ENCODE results near the gene PLK2. TPM values are rescaled to one million over a fixed set of nuclear protein-coding genes. Genes with fewer than 3 reads are reported as not detected.
A peak's percentile ranks its signal among the peaks of the same experiment; 100 is the strongest.

Gene PLK2
- total RNA-seq, 2 donors from 2014 or later: 60.1 to 69.4 TPM

DNA sequence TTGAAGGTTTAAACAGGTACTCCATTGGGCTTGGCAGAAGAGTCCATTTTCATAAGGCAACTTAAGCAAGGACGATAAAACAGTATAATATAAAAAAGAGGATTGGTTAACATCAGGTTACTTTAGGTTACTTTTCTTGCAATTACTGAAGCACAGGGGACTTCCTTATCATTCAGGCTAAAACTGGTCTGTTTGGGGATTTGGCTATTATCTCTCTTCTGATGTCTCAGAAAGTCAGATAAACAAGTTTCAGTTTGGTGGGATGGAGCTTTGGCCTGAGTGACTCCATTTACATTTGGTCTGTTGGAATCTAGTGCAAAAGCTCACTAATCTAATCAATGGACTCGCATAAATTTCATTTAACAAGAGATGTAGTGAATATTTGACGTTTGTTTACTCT lies 39.3 kb upstream of the PLK2 start:
- TF ChIP-seq POLR2A (IDR thresholded peaks at IDR 0.05) (no peak), POLR2AphosphoS5 (IDR thresholded peaks at IDR 0.05) (no peak)
- TF ChIP-seq, protein P1, sequence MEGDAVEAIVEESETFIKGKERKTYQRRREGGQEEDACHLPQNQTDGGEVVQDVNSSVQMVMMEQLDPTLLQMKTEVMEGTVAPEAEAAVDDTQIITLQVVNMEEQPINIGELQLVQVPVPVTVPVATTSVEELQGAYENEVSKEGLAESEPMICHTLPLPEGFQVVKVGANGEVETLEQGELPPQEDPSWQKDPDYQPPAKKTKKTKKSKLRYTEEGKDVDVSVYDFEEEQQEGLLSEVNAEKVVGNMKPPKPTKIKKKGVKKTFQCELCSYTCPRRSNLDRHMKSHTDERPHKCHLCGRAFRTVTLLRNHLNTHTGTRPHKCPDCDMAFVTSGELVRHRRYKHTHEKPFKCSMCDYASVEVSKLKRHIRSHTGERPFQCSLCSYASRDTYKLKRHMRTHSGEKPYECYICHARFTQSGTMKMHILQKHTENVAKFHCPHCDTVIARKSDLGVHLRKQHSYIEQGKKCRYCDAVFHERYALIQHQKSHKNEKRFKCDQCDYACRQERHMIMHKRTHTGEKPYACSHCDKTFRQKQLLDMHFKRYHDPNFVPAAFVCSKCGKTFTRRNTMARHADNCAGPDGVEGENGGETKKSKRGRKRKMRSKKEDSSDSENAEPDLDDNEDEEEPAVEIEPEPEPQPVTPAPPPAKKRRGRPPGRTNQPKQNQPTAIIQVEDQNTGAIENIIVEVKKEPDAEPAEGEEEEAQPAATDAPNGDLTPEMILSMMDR (IDR thresholded peaks at IDR 0.05): no peak

GRCh38 chr5:58498340-58498942 lies 38.6 kb upstream of the PLK2 start:
- 15% methylated on average over 2 of the region's 2 CpGs for WGBS
- no peaks in the 10 kb centered on the region for H3K36me3 ChIP-seq
- no peaks in the 10 kb centered on the region for H3K9me3 ChIP-seq
- no peak overlapping the region for H3K4me3 ChIP-seq
- no peak overlapping the region for H3K27ac ChIP-seq
- intact Hi-C loops (cut with DNase I): no loop called here
- H3K27me3 ChIP-seq (replicated peaks; ENCODE audit: insufficient read depth): no peaks in the 10 kb centered on the region
- no peak for DNase-seq (ENCODE audit: low spot score)
- no peaks in the 10 kb centered on the region for H3K4me1 ChIP-seq (replicated peaks)
- TF ChIP-seq POLR2AphosphoS5 (IDR thresholded peaks at IDR 0.05): no peak
- TF ChIP-seq, protein P1 (IDR thresholded peaks at IDR 0.05): peak; percentile 12 to 54 (median 49)

More for the DNA sequence above, 39.3 kb upstream of the PLK2 start:
- no peaks in the 10 kb centered on the region for H3K9me3 ChIP-seq
- H3K27ac ChIP-seq: no peak overlapping the region
- H3K4me3 ChIP-seq: no peak overlapping the region
- intact Hi-C loops (cut with DNase I): no loop called here
- 77% methylated on average over 3 of the region's 3 CpGs for WGBS
- no peak for DNase-seq (ENCODE audit: low spot score)
- H3K4me1 ChIP-seq (replicated peaks): no peaks in the 10 kb centered on the region
- H3K36me3 ChIP-seq: no peaks in the 10 kb centered on the region
- no peaks in the 10 kb centered on the region for H3K27me3 ChIP-seq (replicated peaks; ENCODE audit: insufficient read depth)

GRCh38 chr5:58497921-58498320 lies 38.0 kb upstream of the PLK2 start:
- no peak for DNase-seq (ENCODE audit: low spot score)
- no peaks in the 10 kb centered on the region for H3K27me3 ChIP-seq (replicated peaks; ENCODE audit: insufficient read depth)
- H3K9me3 ChIP-seq: no peaks in the 10 kb centered on the region
- intact Hi-C loops (cut with DNase I): no loop called here
- TF ChIP-seq, protein P1 (IDR thresholded peaks at IDR 0.05): no peak
- no peak for TF ChIP-seq POLR2A (IDR thresholded peaks at IDR 0.05)
- no peak for TF ChIP-seq POLR2AphosphoS5 (IDR thresholded peaks at IDR 0.05)
- no peak overlapping the region for H3K4me3 ChIP-seq
- no peak overlapping the region for H3K27ac ChIP-seq
- no peaks in the 10 kb centered on the region for H3K36me3 ChIP-seq
- H3K4me1 ChIP-seq (replicated peaks): no peaks in the 10 kb centered on the region

DNA sequence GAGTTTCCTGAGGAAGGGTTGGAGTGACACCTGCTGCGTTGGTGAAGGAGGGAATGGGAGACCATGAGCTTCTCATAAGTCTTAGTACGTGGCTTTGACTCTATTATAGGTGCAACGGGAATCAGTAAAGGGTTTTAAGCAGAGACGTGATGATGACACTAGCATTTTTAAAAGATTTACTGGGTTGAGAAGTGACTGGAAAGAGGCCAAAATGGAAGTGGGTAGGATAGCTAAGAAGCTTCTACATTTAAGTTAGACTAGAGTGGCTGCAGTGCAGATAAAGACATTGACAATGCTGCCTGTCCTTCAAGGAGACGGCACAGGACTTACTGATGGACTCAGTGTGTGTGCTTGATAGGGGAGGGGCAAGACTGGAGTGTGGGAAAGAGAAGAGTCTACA lies 37.5 kb upstream of the PLK2 start:
- DNase-seq (ENCODE audit: low spot score): no peak
- H3K9me3 ChIP-seq: no peaks in the 10 kb centered on the region
- H3K4me1 ChIP-seq (replicated peaks): no peaks in the 10 kb centered on the region
- no peaks in the 10 kb centered on the region for H3K27me3 ChIP-seq (replicated peaks; ENCODE audit: insufficient read depth)
- WGBS: 71% methylated on average over 5 of the region's 5 CpGs
- TF ChIP-seq POLR2A (IDR thresholded peaks at IDR 0.05) (no peak), POLR2AphosphoS5 (IDR thresholded peaks at IDR 0.05) (no peak)
- TF ChIP-seq, protein P1 (IDR thresholded peaks at IDR 0.05): no peak
- H3K27ac ChIP-seq: no peak overlapping the region
- no peaks in the 10 kb centered on the region for H3K36me3 ChIP-seq
- intact Hi-C loops (cut with DNase I): no loop called here
- no peak overlapping the region for H3K4me3 ChIP-seq

DNA sequence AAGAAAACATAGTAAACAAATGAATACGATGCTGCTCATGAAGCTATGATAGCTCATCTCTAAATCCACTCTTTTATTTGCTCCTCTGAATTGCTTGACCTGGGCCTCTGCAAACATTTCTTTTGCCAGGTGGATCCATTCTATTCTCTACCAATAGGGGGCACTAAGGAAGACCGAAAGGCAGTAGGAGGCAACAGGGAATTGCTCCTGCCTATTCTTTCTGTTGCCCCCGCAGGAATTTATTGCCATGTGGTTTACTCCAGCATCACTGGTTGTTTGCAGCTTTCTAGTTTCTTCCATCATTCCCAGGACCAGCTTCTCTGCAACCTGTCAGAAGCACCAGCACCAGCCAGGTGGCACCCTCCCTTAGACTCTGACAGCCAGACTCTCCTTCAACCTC lies 36.6 kb upstream of the PLK2 start:
- Histone ChIP-seq H3K36me3 (no peaks in the 10 kb centered on the region), H3K27ac (no peak overlapping the region), H3K9me3 (no peaks in the 10 kb centered on the region), H3K27me3 (replicated peaks; ENCODE audit: insufficient read depth) (no peaks in the 10 kb centered on the region), H3K4me1 (replicated peaks) (no peaks in the 10 kb centered on the region), H3K4me3 (no peak overlapping the region)
- intact Hi-C loops (cut with DNase I): no loop called here
- 37% methylated on average over 3 of the region's 3 CpGs for WGBS
- no peak for DNase-seq (ENCODE audit: low spot score)
- TF ChIP-seq, protein P1 (IDR thresholded peaks at IDR 0.05): no peak
- no peak for TF ChIP-seq POLR2A (IDR thresholded peaks at IDR 0.05)
- TF ChIP-seq POLR2AphosphoS5 (IDR thresholded peaks at IDR 0.05): no peak

All from prostate gland (tissue), 2 donors.